Activated gamma-delta T cell (primary cell): ENCODE data around the gene DENND6A.
"Not testable (repeated sequence)": the region's sequence is repeated elsewhere in the genome, so short reads cannot be mapped to it uniquely, and the experiment has no call there.

Experiments used
- DNase-seq: peaks from one replicate; lab custom pipeline; 2025; lab: John Stamatoyannopoulos, UW

The DENND6A gene

DNA sequence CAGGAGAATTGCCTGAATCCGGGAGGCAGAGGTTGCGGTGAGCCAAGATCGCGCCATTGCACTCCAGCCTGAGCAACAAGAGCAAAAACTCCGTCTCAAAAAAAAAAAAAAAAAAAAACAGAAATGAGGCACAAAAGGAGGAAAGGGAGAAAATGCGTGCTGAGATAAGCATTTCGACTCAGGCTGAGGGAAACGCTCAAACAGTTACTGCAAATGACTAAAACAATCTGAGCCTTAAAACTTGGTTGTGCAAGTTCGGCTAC lies 813 bp downstream of the DENND6A start:
- not testable (repeated sequence) for DNase-seq

DNA sequence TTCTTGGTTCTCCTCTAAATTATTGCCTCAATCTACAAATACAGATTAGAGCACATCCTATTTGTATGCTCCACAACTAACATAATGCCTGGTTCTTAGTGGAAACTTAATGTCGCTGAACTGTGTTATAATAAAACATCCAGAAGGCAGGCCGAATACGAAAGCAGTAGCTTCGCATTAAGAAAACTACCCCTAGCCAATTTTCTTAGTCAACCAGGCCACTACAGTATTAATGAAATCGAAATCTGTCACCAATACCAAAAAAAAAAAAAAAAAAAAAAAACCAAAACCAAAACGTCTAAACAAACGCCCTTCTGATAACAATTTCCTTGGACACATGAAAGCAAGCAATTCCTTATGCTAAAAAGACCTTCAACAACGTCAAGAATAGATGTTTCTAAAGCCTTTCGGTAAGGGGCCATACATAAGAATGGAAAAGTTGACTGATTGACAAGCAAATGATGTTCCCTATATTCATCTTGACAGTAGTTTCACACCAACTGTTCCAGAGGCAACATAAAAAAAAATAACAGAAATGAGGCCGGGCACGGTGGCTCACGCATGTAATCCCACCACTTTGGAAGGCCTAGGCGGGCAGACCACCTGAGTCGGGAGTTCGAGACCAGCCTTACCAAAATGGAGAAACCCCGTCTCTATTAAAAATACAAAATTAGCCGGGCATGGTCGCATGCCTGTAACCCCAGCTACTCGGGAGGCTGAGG lies 1.3 kb downstream of the DENND6A start:
- no peak for DNase-seq

DNA sequence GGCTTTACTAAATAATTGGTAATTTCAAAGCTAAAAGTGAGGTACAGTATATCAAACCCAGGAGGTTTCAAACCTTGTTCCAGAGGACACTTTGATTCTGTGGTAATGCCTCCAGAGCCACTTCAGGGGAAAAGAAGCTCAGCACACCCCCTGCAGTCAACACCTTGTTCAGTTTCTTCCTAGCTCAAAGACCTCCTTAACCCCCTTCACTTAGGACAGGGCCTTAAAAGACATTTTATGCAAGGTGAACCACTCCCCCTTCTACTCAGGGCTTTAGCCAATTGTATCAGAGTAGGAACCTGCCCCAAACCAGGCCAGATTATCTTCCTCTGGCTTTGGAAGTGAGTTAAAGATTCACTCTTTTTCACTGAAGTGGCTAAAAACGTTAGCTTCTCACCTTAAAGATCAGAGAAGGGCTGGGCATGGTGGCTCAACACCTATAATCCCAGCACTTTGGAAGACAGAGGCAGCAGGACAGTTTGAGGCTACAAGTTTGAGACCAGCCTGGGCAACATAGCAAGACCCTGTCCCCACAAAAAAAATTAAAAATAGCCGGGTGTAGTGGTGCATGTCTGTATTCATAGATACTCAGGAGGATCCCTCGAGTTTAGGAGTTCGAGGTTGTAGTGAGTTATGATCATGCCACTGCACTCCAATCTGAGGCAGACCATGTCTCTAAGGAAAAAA lies 3.4 kb downstream of the DENND6A start:
- no peak for DNase-seq

DNA sequence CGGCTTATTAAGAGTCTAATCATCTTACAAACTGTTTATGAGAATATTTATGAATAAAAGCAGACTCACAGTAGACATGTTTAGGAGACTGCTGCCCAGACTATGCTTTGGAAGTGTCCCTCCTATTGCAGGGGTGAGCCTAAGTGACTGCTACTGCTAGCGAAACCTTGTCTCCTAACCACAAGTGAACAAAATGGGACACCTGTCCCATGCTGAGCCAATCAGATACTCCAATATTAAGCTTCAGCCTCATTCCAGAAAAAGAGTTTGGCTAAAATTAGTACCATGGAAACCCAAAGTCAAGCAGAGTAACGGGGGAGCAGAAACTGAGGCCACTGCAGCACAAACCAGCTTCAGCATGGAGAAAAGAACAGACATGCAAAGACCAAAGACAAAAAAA lies 4.6 kb downstream of the DENND6A start:
- DNase-seq: no peak

DNA sequence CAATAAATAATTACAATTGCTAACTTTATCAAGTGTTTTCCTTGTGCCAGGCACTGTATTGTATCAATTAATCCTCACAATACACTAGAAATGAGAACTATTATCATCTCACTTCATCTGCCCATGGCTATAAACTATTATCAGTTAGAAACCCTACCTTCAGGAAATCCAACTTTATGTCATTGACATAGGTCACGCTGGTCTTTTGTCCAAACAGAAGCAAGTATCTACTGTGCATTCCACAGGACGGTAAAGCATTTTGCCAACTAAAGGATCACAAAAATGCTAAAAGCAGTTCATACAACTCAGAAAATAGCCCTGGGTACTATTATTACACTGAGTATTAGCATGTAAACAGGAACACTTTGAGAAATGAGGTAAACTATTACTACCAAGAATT lies 9.6 kb downstream of the DENND6A start:
- DNase-seq: no peak

DNA sequence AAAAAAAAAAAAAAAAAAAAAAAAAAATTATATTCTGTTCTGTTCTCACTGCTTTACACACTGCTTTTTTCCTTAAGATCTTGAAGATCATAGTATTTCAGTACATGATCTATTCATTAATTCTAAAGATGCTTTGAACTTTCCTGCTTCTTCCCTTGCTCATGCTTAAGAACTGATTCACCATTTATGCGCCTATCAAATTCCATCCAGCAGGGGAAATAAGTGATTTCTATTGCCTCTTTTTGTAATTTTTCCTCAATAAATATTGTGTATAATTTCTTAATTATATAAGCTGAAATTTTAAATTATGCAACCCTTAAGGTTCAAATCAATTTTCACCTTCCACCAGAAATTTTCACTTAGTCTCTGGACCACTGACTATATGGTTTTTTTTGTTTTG lies 10.6 kb downstream of the DENND6A start:
- DNase-seq: no peak

DNA sequence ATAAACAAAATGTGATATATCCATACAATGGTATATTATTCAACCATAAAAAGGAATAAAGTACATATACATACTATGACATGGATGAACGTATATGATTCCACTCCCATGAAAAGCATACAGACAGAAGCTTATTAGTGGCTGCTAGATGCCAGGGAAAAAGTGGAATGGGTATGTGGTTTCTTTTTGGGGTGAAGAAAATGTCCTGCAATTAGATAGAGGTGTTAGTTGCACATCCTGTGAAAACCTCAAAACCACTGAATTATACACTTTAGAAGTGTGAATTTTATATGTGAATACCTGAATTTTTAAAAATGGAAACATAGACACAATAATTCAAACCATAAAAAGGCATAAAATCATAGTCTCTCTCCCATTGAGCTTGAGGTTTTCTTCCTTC lies 11.2 kb downstream of the DENND6A start:
- no peak for DNase-seq

DNA sequence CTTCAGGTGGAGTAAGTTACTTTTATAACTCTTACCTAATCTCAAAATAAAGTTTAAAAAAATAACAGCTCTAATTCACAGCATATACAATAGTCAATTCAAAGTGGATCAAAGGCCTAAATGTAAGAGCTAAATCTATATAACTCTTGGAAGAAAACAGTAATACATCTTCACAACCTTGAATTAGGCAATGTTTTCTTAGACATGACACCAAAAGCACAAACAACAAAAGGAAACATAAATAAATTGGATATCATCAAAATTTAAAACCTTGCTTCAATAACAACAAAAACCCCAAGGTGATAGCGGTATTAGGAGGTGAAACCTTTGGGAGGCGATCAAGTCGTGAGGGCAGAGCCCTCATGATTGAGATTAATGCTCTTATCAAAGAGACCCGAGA lies 12.8 kb downstream of the DENND6A start:
- DNase-seq: no peak

DNA sequence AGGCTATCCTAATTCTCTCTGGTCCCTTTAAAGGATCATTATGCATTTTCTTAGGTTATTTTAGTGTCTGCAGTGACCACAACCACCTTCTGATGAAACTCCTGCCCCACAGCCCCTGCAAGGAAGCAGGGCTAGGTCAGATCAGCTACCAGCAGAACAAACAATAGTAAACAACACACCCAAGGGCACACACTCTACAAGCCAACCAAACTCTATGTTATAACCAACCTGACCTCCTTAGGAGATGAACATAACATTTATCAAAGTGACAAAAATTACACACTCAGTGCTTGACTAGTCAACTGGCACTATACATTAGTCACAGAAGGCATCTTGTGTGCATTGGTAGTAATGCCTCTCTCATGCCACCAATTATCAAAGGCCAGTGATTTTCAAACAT lies 17.3 kb downstream of the DENND6A start:
- DNase-seq: no peak

DNA sequence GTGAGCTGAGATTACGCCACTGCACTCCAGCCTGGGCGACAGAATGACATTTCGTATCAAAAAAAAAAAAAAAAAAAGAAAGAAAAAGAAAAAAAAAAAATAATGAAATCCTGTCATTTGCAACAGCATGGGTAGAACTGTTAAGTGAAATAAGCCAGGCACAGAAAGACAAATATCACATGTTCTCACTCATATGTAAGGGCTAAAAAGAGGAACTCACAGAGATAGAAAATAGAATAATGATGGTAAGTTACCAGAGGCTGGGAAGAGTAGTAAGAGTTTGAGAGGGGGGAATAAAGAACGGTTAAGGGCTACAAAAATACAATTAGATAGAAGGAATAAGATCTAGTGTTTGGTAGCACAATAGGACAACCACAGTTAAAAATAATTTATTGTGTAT lies 19.7 kb downstream of the DENND6A start:
- DNase-seq: no peak

DNA sequence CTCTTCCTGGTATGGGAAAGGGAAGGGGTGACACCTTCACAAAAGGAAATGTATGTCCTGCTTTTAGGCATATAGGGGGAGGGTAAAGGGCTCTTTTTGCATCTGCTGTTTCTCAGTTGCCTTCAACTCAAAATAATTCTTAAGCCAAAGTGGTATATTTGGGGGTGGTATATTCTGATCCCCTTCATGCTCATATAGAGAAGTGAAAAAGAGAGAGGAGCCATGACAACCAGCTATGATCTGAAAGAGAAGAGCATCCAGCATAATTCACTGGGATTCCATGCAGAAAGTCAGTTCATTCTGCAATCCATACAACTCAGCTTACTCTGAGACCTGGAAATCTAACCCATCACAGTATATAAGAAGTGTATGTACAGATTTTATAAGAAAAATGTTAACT lies 22.3 kb downstream of the DENND6A start:
- DNase-seq: no peak

DNA sequence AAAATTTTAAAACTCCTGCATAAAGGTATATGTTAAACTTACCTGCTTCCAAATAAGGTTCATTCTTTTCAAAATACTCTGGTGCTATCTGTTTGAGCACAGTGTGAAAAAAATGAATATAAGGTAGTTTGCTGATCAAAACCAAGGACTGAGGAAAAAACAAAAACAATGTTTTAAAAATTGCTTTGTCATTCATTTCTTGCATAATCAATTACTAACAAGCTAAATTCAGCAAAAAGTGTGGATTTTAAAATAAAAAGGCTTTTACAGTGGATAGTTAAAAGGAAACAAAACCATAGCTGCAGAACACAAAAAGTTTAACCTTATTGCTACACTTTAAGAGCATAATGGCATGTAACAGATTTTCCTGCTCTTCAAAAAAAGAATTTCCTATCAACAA lies 31.5 kb downstream of the DENND6A start:
- DNase-seq: no peak

DNA sequence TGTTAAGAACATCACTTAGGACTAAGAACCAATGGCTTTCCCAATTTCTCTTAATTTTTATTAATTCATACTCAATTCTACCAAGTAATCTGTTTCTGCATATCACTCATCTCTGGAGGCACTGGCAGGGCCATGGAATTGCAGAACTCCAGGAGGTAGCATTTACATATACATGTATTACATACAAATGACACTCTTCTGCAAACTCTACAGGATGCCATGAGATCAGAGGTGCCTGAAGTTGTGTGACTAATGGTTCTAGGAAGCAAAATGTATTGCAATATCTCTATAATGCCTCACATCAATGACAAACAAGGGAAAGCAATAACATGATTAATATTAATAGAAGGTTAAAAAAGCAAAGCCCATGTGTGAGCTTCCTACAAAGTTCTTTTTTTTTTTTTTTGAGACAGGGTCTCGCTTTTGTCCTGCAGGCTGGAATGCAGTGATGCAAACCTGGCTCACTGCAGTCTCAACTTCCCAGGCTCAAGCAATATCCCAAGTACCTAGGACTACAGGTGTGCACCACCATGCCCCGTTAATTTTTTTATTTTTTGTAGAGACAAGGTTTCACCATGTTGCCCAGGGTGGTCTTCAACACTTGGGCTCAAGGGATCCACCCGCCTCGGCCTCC lies 33.0 kb downstream of the DENND6A start:
- DNase-seq: no peak

DNA sequence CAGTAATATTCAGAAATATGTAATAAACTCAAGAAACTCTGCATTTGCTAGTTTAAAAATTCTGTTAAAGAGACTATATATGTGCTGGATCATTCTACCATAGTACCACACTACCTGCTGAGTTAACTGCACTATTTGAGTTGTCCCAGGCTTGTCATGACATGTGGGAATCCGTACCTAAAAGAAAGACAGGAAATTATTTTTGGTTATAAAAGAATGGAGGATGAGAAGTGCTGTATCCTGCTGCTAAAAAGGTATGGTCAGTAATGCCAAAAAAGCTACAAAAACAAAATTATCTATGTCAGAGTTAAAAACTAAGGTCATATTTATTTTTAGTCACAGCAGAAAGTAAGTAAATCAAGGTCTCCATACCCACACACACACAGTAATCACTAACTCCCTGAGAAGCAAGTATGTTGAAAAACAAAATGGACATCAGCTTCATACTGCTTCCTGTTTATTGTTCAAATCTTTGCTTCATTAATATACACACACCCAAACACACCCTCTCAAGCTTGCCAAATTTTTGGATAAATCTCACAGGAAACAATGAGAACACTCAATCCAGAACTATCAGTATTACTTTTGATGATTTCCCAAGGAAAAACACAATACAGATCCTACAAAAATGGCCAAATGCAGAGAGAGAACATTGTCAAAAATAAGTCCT lies 33.7 kb downstream of the DENND6A start:
- no peak for DNase-seq

DNA sequence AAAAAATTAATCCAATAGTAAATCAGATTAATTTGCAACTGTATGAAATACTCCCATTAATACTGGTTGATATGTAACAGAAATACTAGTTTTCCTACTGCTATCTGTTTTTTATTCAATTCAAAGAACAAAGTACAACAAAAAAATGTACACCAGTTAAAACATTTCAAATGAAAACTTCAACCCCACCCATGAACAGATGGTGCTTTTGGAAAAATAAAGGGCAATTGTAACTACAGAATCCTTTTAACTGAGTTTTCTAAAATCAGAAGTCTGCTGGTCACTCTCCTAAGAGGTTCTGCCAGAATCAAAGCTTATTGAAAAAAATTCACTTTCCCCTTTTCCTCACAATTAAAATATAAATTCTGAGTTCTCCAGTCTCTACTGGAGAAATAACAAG lies 34.3 kb downstream of the DENND6A start:
- DNase-seq: no peak

DNA sequence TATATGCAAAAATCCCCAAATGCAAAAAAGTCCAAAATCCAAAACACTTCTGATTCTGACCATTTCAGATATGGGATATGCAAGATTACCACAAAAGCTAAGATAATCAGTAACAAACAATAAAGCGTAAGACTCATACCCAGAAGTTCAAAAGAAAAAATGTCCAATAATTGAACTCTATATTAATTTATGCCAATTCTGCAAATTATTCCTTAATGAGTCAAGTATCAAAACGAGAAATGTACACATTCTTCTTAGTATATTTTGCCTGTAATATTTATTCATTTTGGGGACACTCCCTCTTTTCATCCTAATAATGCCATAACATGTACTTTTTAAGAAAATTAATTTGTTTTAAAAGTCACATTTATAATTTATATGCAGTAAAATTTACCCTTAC lies 37.1 kb downstream of the DENND6A start:
- DNase-seq: no peak

DNA sequence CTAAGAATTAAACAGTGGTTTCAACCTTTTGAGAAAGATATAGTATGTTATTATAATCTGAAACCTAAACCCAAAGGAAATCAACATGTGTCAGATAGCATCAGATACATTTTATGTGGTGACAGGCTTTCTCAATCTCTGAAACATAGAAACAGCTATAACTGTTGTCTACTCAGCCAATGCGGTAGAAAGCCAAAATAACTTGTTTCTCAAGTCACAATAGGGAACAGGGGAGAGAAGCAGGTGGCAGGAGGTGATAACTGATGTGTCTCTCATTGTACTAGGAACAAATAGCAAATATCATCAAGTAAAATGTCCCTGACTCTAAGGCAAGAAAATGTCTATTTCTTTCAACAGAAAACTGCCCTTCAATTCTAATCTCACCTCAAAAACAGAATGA lies 38.6 kb downstream of the DENND6A start:
- no peak for DNase-seq

DNA sequence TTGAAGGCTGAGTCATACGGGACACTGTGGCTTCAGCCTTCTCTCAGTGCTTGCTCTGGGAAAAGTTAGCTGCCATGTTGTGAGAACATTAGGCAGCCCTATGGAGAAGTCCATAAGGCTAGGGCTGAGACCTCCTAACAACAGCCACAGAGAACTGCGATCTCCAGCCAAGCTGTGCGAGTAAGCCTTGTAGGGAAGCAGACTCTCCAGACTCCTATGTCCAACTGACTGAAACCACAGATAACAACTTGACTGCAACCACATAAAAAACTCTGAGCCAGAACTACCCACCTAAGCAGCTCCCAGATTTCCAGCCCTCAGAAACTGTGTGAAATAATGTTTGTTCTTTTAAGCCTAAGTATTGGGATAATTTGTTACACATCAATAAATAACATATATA lies 40.7 kb downstream of the DENND6A start:
- DNase-seq: no peak

DNA sequence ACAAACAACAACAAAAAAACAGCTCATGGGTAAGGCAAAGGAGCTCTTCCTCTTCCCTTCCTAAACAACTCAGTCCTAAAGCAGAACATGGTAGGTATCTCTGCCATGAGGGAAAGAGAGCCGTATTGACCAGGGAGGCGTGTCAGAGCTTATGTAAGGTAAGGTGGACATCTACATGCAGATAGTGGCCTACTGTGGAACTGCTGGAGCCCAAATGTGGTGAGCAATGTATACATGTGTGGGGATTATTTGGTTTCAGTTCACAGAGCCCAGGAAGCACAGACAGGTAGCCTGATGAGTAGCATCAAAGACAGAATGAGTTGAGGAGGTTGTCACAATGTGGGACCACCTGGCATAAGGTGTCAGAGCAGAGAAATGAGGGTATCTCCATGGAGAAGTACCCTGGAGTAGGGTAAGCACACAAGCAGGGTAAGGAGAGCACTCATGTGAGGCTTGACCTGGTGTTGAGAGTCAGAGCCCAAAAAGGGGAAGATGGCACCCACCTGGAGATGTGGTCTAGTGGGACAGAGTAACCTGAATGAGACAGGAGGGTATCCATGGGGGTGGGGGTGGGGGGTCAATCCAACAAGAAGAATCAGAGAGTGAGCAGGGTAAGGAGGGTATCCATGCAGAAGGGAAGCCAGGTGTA lies 45.5 kb downstream of the DENND6A start:
- no peak for DNase-seq

DNA sequence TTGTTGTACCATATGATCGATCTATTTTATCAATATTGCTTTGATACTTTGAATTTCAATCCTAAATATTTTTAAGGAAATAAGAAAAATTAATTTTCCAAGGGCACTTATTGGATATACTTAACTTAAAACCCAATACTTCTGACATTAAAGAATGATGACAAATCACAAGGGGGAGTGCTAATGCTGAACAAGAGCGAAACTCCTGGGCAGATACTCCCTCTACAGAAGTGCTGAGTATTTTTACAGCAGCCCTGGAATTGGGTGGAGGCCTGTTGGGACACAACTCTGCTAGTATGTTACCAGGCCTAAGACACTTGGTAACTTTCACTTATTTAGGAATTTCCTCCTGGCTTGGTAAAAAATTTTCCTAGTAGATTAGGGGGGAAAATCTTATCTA lies 46.2 kb downstream of the DENND6A start:
- no peak for DNase-seq

DNA sequence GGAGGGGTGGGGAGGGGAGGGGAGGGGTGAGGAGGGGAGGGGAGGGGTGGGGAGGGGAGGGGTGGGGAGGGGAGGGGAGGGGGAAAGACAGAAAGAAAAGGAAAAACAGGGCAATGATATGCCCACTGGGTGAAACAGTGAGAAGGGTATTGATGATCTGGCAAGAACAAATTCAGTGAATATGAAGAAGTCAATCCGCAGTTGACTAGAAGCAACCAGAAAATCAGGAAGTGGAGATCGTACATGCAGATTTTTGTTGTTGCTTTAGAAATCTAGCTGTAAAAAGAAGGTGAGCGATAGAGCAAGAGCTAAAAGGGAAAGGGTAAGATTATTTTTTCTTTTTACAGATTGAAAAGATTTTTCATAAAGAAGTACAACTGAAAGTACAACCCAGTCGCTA lies 48.1 kb downstream of the DENND6A start:
- no peak for DNase-seq

DNA sequence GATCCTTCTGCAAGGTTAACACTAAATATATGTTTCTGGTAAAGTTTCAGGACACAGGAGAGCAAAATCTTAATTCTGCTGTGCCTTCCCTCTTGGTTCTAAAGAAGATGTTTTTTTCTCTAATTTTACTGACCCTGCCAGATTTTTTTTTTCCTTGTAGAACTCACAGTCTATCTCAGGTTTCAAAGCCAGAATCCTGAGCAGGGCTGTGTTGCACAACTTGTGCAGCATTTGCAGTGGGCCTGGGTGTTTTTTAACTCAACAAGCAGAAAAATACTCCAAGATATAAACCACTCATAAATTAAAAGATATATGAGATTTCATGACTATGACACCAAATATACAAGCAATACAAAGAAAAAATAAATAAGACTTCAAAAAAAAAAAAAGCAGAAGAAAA lies 55.5 kb downstream of the DENND6A start:
- DNase-seq: no peak

DNA sequence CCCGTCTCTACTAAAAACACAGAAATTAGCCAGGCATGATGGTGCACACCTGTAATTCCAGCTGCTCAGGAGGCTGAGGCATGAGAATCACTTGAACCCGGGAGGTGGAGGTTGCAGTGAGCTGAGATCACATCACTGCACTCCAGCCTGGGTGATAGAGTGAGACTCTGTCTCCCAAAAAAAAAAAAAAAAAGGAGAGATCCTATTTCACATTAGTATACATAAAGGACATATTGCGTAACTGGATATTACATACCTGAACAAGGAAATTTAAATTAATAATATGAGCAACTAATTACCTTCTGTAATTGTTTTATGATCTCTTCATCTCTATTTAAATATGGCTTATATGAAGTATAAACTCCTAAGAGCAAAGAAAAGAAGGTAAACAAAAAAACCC lies 58.6 kb downstream of the DENND6A start:
- DNase-seq: not testable (repeated sequence)
